ENCODE results near the gene KCNQ1. TPM values are rescaled to one million over a fixed set of nuclear protein-coding genes. Genes with fewer than 3 reads are reported as not detected.

KCNQ1 gene
- total and polyA plus RNA-seq, 9 of the 15 experiments (the other 6 are each of a cell fraction or from before 2014, with no cell fraction given), result 0.44 TPM; not detected in 8

- Histone ChIP-seq H3K27ac (ENCODE audit: extremely low read depth, low read depth, low read length) (no peak overlapping the region), H3K79me2 (ENCODE audit: control insufficient read depth, insufficient read depth, low read length) (peaks cover 87% of the 10 kb centered on the region), H3K36me3 (ENCODE audit: control insufficient read depth, insufficient read depth, low read length) (peaks cover 50% of the 10 kb centered on the region), H3K9me1 (ENCODE audit: control insufficient read depth, insufficient read depth, low read length) (peaks cover 6% of the 10 kb centered on the region), H3K4me3 (no peak overlapping the region), H3K9ac (ENCODE audit: insufficient read depth in 1 of 2, low read depth in 2 of 2, low read length in 2 of 2) (no peak overlapping the region), H3K27me3 (ENCODE audit: control insufficient read depth in 2 of 2, insufficient read depth in 2 of 2, low read length in 2 of 2) (no peaks in the 10 kb centered on the region), H3K9me3 (replicated peaks; ENCODE audit: control insufficient read depth, insufficient read depth, low read depth, low read length) (no peaks in the 10 kb centered on the region), H2AFZ (ENCODE audit: low read depth, low read length) (no peak overlapping the region), H3K4me2 (ENCODE audit: insufficient read depth, low read length) (no peak overlapping the region), H3K4me1 (replicated peaks in 1 of 2; ENCODE audit: control insufficient read depth in 2 of 2, insufficient read depth in 2 of 2, low read length in 2 of 2) (peaks cover 18 to 27% of the 10 kb centered on the region in 2 experiments; a peak in 4 of 5 replicates), H4K20me1 (replicated peaks; ENCODE audit: control insufficient read depth, insufficient read depth, low read length) (peaks cover 64% of the 10 kb centered on the region)
- no peak for FAIRE-seq
- no peak for DNase-seq (ENCODE audit: extremely low read depth in 1 of 4, low spot score in 3 of 4)
- 64% methylated on average over 5 of the region's 5 CpGs for WGBS (ENCODE audit: insufficient coverage, low coverage, missing lambda C conversion rate)
- CTCF ChIA-PET (ENCODE audit: low intra/inter-chr PET ratio), result no interaction called here
- no peak for ATAC-seq
- TF ChIP-seq MECOM (CRISPR knock-in tag; IDR thresholded peaks at IDR 0.05) (no peak), MTA2 (IDR thresholded peaks at IDR 0.05; ENCODE audit: low read depth) (no peak), FOXA1 (IDR thresholded peaks at IDR 0.05; ENCODE audit: borderline replicate concordance) (no peak), GTF2E2 (tag; IDR thresholded peaks at IDR 0.05) (no peak), ZNF583 (CRISPR knock-in tag; IDR thresholded peaks at IDR 0.05) (no peak), ZSCAN29 (IDR thresholded peaks at IDR 0.05) (no peak), HEY1 (CRISPR knock-in tag; IDR thresholded peaks at IDR 0.05; ENCODE audit: borderline replicate concordance) (no peak)
- intact Hi-C loops (cut with micrococcal nuclease) (loop anchor here (5.0 to 10.0 kb wide), 2 partner anchors 162 to 191 kb away; partner anchors contain the start of gene CDKN1C), in situ Hi-C loops (cut with MboI) (no loop called here)
- POLR2A ChIA-PET, result interaction anchor here (1.1 to 1.9 kb wide), 2 partner anchors 9 to 196 kb away, joined by 3 to 6 read pairs; no protein-coding TSS in a partner anchor
- BruUV-seq (replicated peaks), result no TSS peak
These were observed 251.6 kb downstream of the KCNQ1 start for GRCh38 chr11:2696455-2696854.

- in situ Hi-C loops (cut with MboI), result no loop called here
- peaks cover 73% of the 10 kb centered on the region for H3K79me2 ChIP-seq (ENCODE audit: control insufficient read depth, insufficient read depth, low read length)
- 0% methylated on average over 1 of the region's 1 CpG for whole genome bisulfite sequencing (ENCODE audit: insufficient coverage, low coverage, missing lambda C conversion rate)
- TF ChIP-seq BCL6 (CRISPR knock-in tag; IDR thresholded peaks at IDR 0.05) (no peak), PTTG1 (tag; IDR thresholded peaks at IDR 0.05; ENCODE audit: low read depth) (no peak), TFAM (CRISPR knock-in tag; conservative IDR thresholded peaks at IDR 0.05) (no peak)
These were observed 253.1 kb downstream of the KCNQ1 start for GRCh38 chr11:2697866-2698265.

More at GRCh38 chr11:2697866-2698265, 253.1 kb downstream of the KCNQ1 start:
- Histone ChIP-seq H3K9me1 (ENCODE audit: control insufficient read depth, insufficient read depth, low read length) (no peaks in the 10 kb centered on the region), H3K9me3 (replicated peaks; ENCODE audit: control insufficient read depth, insufficient read depth, low read depth, low read length) (no peaks in the 10 kb centered on the region), H3K36me3 (ENCODE audit: control insufficient read depth, insufficient read depth, low read length) (peaks cover 37% of the 10 kb centered on the region), H4K20me1 (replicated peaks; ENCODE audit: control insufficient read depth, insufficient read depth, low read length) (peaks cover 51% of the 10 kb centered on the region), H3K27me3 (ENCODE audit: control insufficient read depth in 2 of 2, insufficient read depth in 2 of 2, low read length in 2 of 2) (no peaks in the 10 kb centered on the region), H3K4me1 (replicated peaks in 1 of 2; ENCODE audit: control insufficient read depth in 2 of 2, insufficient read depth in 2 of 2, low read length in 2 of 2) (peaks cover 18 to 34% of the 10 kb centered on the region in 2 experiments; a peak in 4 of 5 replicates), H3K27ac (ENCODE audit: extremely low read depth, low read depth, low read length) (no peak overlapping the region), H2AFZ (ENCODE audit: low read depth, low read length) (no peak overlapping the region), H3K4me2 (ENCODE audit: insufficient read depth, low read length) (peak overlapping the region; percentile 86), H3K9ac (ENCODE audit: insufficient read depth in 1 of 2, low read depth in 2 of 2, low read length in 2 of 2) (peak overlapping the region; percentile 30 to 84; a peak in 3 of 4 replicates), H3K4me3 (peak overlapping the region; percentile 69)
- ChIA-PET CTCF (ENCODE audit: low intra/inter-chr PET ratio) (no interaction called here), POLR2A (interaction anchor here (0.6 to 1.0 kb wide), 6 partner anchors 9 to 198 kb away, joined by 3 to 5 read pairs (median 4); no protein-coding TSS in a partner anchor)
- ATAC-seq (no peak), DNase-seq (ENCODE audit: extremely low read depth in 1 of 4, low spot score in 3 of 4) (no peak), FAIRE-seq (no peak)
- BruUV-seq (replicated peaks), result TSS peak; percentile 42
- intact Hi-C loops (cut with micrococcal nuclease), result loop anchor here (5.0 to 10.0 kb wide), 2 partner anchors 163 to 189 kb away; partner anchors contain the start of gene CDKN1C
